Measurements from ENCODE around the gene C19orf85. TPM values are rescaled to one million over a fixed set of nuclear protein-coding genes. Genes with fewer than 3 reads are reported as not detected.
A peak's percentile ranks its signal among the peaks of the same experiment; 100 is the strongest.
"Not testable (repeated sequence)": the region's sequence is repeated elsewhere in the genome, so short reads cannot be mapped to it uniquely, and the experiment has no call there.

Gene C19orf85
- total RNA-seq, 2 donors from 2014 or later = not detected

- DNase-seq (no peak), ATAC-seq (no peak)
- intact Hi-C loops (cut with DNase I, micrococcal nuclease) = no loop called here
Measured at GRCh38 chr19:55462722-55463121, 1.8 kb downstream of the C19orf85 start.

GRCh38 chr19:55461974-55462626 is 2.5 kb downstream of the C19orf85 start:
- peak in 1 of 2 donors; percentile 45 for DNase-seq

GRCh38 chr19:55461259-55461973 is 3.1 kb downstream of the C19orf85 start, which contains the start of gene ISOC2:
TSS of gene ISOC2 (minus strand) at chr19:55461642. CDS start at chr19:55456486, 5,156 bp downstream.
- peak; percentile 100 for DNase-seq
- peak; percentile 90 for ATAC-seq
- intact Hi-C loops (cut with DNase I, micrococcal nuclease) = no loop called here

More at GRCh38 chr19:55461974-55462626, 2.5 kb downstream of the C19orf85 start:
- ATAC-seq = peak; percentile 38
- intact Hi-C loops (cut with DNase I, micrococcal nuclease) = no loop called here

GRCh38 chr19:55460670-55461258 is 3.8 kb downstream of the C19orf85 start:
- intact Hi-C loops (cut with DNase I, micrococcal nuclease) = no loop called here
- ATAC-seq = peak; percentile 62
- DNase-seq = peak; percentile 86 to 88

- DNase-seq (no peak), ATAC-seq (no peak)
- intact Hi-C loops (cut with DNase I, micrococcal nuclease) = no loop called here
Measured at GRCh38 chr19:55459950-55460657, 4.4 kb downstream of the C19orf85 start.

GRCh38 chr19:55459551-55459949 is 5.0 kb downstream of the C19orf85 start:
- no peak for DNase-seq
- no peak for ATAC-seq
- intact Hi-C loops (cut with DNase I, micrococcal nuclease) = no loop called here

GRCh38 chr19:55457683-55458457 is 6.7 kb downstream of the C19orf85 start:
- DNase-seq = no peak
- no peak for ATAC-seq
- intact Hi-C loops (cut with DNase I, micrococcal nuclease) = no loop called here

GRCh38 chr19:55456347-55456746 is 8.2 kb downstream of the C19orf85 start:
- DNase-seq (no peak), ATAC-seq (no peak)
- intact Hi-C loops (cut with DNase I, micrococcal nuclease) = no loop called here

GRCh38 chr19:55455576-55456235 is 8.8 kb downstream of the C19orf85 start:
- intact Hi-C loops (cut with DNase I, micrococcal nuclease) = no loop called here
- ATAC-seq (no peak), DNase-seq (no peak)

- peak in 1 of 2 donors; percentile 49 for DNase-seq
- peak; percentile 51 for ATAC-seq
- intact Hi-C loops (cut with DNase I, micrococcal nuclease) = no loop called here
Measured at GRCh38 chr19:55454787-55455243, 9.7 kb downstream of the C19orf85 start.

GRCh38 chr19:55453511-55454260 is 10.9 kb downstream of the C19orf85 start:
- ATAC-seq (no peak), DNase-seq (no peak)
- intact Hi-C loops (cut with DNase I, micrococcal nuclease) = no loop called here

GRCh38 chr19:55452749-55453346 is 11.7 kb downstream of the C19orf85 start:
- DNase-seq = no peak
- peak; percentile 47 for ATAC-seq
- intact Hi-C loops (cut with DNase I, micrococcal nuclease) = no loop called here

- DNase-seq = no peak
- ATAC-seq = no peak
- intact Hi-C loops (cut with DNase I, micrococcal nuclease) = no loop called here
Measured at GRCh38 chr19:55451965-55452748, 12.4 kb downstream of the C19orf85 start.

- ATAC-seq = peak; percentile 13
- no peak for DNase-seq
- intact Hi-C loops (cut with DNase I, micrococcal nuclease) = no loop called here
Measured at GRCh38 chr19:55451163-55451964, 13.2 kb downstream of the C19orf85 start.

- ATAC-seq (no peak), DNase-seq (no peak)
- intact Hi-C loops (cut with DNase I, micrococcal nuclease) = no loop called here
Measured at GRCh38 chr19:55449469-55449868, 15.1 kb downstream of the C19orf85 start.

GRCh38 chr19:55448175-55448490 is 16.4 kb downstream of the C19orf85 start:
- ATAC-seq; intact Hi-C loops (cut with DNase I, micrococcal nuclease); DNase-seq: not testable (repeated sequence)
